HG03571 (cell line): ENCODE results near the gene DPM2.

Experiments
- ATAC-seq: cut with Tn5 transposase; IDR thresholded peaks from one replicate; pipeline ENCODE4 v1.9.1; 2021; ENCODE audit not compliant: unreplicated experiment

Gene DPM2, protein sequence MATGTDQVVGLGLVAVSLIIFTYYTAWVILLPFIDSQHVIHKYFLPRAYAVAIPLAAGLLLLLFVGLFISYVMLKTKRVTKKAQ

DNA sequence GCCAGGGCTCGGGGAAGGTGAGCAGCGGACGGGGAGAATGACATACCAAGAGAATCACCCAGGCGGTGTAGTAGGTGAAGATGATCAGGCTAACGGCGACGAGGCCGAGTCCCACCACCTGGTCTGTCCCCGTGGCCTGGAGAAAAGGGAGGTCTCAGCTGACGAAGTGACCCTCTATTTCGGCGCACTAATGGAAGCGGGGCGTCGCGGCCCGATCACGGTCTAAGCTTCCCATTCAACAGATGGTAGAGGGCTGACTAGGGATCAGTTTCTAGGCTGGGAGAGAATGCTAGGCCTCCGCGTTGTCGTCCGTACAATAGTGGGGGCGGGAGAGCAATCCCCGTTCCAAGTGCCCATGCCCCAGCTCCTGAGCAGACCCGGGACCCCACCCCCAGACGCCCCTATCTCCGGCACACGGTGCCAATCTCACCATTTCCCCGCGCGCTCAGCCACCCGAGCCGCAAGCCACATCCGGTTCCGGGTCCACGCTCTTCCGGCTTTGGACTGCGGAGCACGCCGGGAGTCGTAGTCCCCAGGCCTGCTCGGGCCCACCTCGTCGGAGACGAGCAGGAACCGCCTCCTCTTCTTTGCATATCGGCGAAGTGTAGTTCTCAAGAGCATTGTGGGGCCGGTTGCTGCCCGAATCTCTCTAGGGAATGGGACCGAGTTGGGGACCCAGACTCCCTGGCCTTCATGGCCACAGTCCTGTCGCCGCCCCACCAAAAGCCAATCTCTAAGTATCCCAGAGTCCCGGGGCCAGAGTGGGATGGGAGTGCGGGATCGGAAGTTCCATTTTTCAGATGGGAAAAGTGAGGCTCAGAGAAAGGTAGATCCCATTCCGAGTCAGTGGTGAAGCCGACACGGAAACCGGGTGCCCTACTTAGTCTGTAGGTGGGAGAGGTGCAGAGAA is at the start of gene DPM2:
TSS of gene DPM2 (minus strand) at position 467 of the 910 bp plus-strand sequence. CDS start at position 433, 34 bp downstream.
- peak; percentile 74 for ATAC-seq

GRCh38 chr9:127987103-127987614 is 49.5 kb upstream of the DPM2 start:
- ATAC-seq = no peak

DNA sequence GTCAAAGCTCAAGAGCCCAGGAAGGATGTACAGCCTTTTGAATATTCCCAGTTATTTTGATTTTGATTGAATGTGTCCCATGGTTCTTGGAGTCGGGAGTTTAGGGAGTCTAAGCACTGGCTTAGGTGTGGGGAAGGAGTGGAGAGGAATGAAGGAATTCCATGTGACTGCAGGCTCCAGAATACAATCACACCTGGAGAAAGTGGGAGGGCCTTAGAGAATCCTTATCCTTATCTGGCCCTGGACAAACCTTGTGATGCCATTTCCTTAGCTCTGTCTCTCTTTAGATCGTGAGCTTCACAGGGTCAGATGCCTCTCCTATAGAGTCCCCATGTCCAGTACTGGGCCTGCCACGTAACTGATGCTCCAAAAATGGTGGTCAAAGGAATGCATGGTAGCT is 47.4 kb upstream of the DPM2 start:
- no peak for ATAC-seq

DNA sequence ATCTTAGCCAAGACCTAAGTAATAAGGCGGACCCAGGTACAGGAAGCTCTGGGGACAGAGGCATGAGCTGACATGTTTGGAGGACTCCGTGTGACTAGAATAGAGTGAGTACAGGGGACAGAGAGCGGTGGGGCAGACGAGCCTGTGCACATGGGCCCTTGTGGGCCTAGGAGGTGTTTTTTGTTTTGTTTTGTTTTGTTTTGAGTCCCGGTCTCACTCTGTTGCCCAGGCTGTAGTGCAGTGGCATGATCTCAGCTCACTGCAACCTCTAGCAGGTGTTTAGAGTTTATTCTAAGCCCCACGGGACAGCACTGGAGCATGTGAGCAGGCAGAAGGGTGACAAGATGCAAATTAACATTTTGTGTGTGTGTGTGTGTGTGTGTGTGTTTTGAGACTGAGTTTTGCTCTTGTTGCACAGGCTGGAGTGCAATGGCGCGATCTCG is 46.2 kb upstream of the DPM2 start:
- peak; percentile 30 for ATAC-seq

GRCh38 chr9:127982912-127983311 is 45.3 kb upstream of the DPM2 start:
- ATAC-seq = no peak

DNA sequence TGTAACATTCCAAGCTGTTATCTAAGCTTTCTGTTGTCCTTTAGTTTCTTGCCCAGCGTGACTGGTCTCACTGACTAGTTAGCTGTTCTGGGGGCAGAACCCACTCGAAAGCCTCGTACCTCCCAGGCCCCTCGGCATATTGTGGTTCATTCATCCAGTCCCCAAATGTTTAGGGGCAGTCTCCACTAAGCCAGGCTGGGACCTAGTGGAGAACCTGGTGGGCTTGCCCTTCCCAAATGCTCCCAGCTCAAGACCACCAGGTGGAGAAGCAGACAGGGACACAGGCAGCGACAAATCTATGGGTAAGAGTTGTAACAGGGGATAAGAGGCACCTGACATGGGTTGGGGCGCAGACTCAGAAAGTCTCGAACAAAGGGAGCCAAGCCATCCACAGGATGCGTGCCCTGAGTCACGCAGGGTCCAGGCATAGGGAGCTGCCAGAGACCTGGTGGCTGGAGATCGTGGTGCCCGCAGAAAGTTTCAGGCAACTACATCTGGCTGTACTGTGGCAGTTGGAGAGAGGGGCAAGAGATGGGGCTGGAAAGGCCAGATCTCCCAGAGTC is 44.0 kb upstream of the DPM2 start:
- no peak for ATAC-seq

DNA sequence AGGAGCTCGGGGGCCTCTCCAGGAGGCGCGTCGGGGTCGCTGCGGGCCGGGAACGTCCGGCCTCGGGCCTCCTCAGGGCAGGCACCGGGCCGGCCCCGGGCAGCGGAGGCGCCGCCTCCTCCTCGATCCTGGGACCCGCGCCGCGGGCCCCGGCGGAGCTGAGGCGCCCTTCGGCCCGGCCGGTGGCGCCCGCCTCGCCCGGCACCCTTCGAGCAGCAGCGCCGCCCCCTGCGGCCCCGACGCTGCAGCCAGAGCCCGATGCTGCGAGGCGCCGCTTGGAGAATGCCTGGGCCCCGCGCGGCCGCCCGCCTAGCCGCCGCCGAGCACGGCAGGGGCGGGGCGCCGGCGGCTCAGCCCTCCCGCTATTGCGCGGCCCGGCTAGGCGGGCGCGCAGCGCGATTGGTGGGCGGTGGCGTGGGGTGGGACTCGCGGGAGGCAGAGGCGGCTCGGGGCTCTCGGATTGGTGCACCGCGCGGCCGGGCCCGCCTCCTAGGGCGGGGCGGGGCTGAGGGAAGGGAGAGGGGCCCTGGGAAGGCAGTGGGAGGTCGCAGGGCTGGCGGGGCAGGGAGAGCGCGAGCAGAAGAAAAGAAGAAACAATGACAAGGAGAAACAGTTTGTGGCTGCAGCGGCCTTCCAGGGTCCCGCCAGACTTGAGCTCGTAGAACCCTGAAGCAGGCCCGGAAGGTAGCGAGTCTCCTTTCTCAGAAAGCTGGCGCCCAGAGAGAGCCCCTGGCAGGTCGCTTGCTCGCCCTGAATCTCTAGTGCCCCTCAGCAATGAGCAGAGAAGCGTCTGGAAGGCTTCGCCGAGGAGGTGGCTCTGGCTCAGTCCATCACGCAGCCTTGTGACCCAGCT is 43.3 kb upstream of the DPM2 start, which contains the start of gene EEIG1:
TSS of gene EEIG1 (minus strand) at position 284 of the 853 bp plus-strand sequence. CDS start 852 bp downstream, outside the sequence.
- peak; percentile 63 for ATAC-seq

DNA sequence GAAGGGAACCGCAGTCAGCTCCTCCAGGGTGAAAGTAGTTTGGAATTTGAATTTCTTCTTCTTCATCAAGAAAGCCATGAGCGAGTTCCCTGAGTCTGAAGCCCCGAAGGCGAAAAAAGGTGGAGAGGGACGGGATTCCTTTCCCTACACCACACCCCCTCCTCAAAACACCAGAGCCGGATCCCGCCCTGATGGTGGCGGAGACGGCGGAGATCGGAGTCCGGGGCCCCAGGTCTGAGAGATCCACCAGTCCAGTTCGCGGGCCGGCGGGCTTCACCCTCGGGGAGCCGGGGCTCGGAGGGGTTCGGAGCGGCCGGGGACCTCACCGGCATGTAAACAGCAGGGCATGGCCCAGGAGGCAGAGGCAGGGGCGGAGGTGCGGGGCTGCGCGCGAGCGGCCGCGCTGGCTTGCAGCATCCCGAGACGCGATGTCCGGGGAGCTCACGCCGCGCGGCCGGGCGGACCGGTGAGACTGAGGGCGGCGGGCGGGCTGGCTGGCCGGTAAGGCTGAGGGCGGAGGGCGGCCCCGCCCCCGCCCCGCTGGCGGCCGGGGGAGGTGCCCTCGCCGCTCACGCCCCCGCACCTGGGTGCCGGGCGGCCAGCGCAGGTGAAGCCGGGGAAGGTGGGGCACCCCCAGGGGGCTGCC is 42.5 kb upstream of the DPM2 start:
- peak; percentile 24 for ATAC-seq

- ATAC-seq = no peak
These were observed 41.8 kb upstream of the DPM2 start for GRCh38 chr9:127979333-127980059.

GRCh38 chr9:127979015-127979332 is 41.3 kb upstream of the DPM2 start:
- no peak for ATAC-seq

- no peak for ATAC-seq
These were observed 40.4 kb upstream of the DPM2 start for GRCh38 chr9:127977884-127978647.

- no peak for ATAC-seq
These were observed 39.6 kb upstream of the DPM2 start for GRCh38 chr9:127977009-127977883.

- ATAC-seq = no peak
These were observed 38.8 kb upstream of the DPM2 start for GRCh38 chr9:127976498-127976897.

- no peak for ATAC-seq
These were observed 38.0 kb upstream of the DPM2 start for GRCh38 chr9:127975376-127976315.

- no peak for ATAC-seq
These were observed 37.2 kb upstream of the DPM2 start for GRCh38 chr9:127974769-127975261.

DNA sequence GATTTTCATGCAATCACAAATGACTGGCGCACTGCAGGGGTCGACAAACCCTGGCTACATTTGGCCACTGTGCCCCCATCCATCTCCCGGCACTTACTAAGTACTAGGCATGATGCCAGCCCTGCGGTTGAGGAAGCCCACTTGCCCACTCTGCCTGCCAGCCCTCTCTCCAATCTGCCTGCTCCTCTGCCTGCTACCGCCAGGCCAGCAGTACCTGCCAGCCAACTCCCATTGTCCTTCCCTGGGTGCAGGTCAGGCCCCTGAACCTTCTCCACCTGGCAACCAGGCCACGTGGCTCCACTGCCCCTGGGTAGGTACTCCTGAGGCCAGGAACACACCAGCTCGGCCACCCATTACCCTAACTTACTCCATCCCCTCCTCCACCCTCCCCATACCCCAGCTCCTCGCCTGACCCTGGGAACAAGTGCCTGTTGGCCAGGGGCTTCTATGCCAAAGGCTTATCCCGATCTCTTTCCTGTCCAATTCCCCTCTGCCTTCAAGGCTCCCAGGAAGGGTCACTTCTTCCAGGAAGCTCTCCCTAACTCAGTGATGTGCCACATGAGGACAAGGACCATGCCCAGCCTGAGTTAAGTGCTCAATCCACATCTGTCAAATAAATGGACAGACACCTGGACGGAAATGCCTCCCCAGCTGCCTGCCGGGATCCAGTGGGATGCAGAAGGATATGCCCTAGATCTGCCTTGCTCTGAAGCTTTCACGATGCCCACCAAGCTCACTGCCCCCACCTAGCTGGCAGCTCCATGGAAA is 36.5 kb upstream of the DPM2 start:
- no peak for ATAC-seq
